H9 (cell line): ENCODE data around the gene OR6J1. TPM values are rescaled to one million over a fixed set of nuclear protein-coding genes. Genes with fewer than 3 reads are reported as not detected.

Experiments
- DNase-seq: peaks from one replicate; pipeline ENCODE4 v3.0.0-alpha.2; 2017
- H2AFZ ChIP-seq: one replicate; pipeline ENCODE4 v1.6.1; 2013; ENCODE audit warnings: mild to moderate bottlenecking, low read length, control low read depth, moderate library complexity
- H2AK5ac ChIP-seq: 2 replicates; pipeline ENCODE4 v1.6.1; 2013; ENCODE audit warnings: low read length, control low read depth, mixed read lengths; ENCODE audit not compliant: insufficient read length
- H2BK120ac ChIP-seq: one replicate; pipeline ENCODE4 v1.6.1; 2013; ENCODE audit warnings: low read depth, mild to moderate bottlenecking, low read length, control low read depth, inconsistent platforms; ENCODE audit not compliant: poor library complexity, severe bottlenecking
- H2BK12ac ChIP-seq: 2 replicates; pipeline ENCODE4 v1.6.1; 2013; ENCODE audit warnings: low read length, control low read depth, mixed read lengths, low read depth; ENCODE audit not compliant: insufficient read length
- H2BK15ac ChIP-seq: 2 replicates; pipeline ENCODE4 v1.6.1; 2013; ENCODE audit warnings: low read depth, low read length, control low read depth
- H2BK20ac ChIP-seq: one replicate; pipeline ENCODE4 v1.6.1; 2013; ENCODE audit warnings: low read depth, mild to moderate bottlenecking, low read length, control low read depth, inconsistent platforms; ENCODE audit not compliant: poor library complexity, severe bottlenecking
- H2BK5ac ChIP-seq: 2 replicates; pipeline ENCODE4 v1.6.1; 2013; ENCODE audit warnings: low read length, control low read depth, mixed read lengths; ENCODE audit not compliant: insufficient read length
- H3K14ac ChIP-seq: 2 replicates; pipeline ENCODE4 v1.6.1; 2013; ENCODE audit warnings: low read length, control low read depth; ENCODE audit not compliant: insufficient read depth
- H3K18ac ChIP-seq: 2 replicates; pipeline ENCODE4 v1.6.1; 2013; ENCODE audit warnings: low read depth, mild to moderate bottlenecking, mixed read lengths, low read length, control low read depth; ENCODE audit not compliant: insufficient read length
- H3K23ac ChIP-seq: 2 replicates; pipeline ENCODE4 v1.6.1; 2013; ENCODE audit warnings: low read length, control low read depth, mixed read lengths, low read depth; ENCODE audit not compliant: insufficient read length
- H3K23me2 ChIP-seq: 2 replicates; pipeline ENCODE4 v1.6.1; 2013; ENCODE audit warnings: low read depth, mild to moderate bottlenecking, mixed read lengths, low read length, control low read depth; ENCODE audit not compliant: insufficient read length, poor library complexity, severe bottlenecking
- H3K27ac ChIP-seq: 2 replicates; pipeline ENCODE4 v1.5.1; 2013; ENCODE audit warnings: low read length, control low read depth, mixed read lengths, low read depth; ENCODE audit not compliant: insufficient read length
- H3K27me3 ChIP-seq: 2 replicates; pipeline ENCODE4 v1.6.1; 2013; ENCODE audit warnings: low read length, control low read depth, inconsistent platforms; ENCODE audit not compliant: insufficient read depth
- H3K4ac ChIP-seq: 2 replicates; pipeline ENCODE4 v1.6.1; 2013; ENCODE audit warnings: low read depth, mild to moderate bottlenecking, control low read depth, inconsistent platforms, low read length, moderate library complexity
- H3K4me1 ChIP-seq: 2 replicates; pipeline ENCODE4 v1.6.1; 2013; ENCODE audit warnings: low read length, control low read depth, inconsistent platforms; ENCODE audit not compliant: insufficient read depth
- H3K4me2 ChIP-seq: 2 replicates; pipeline ENCODE4 v1.6.1; 2013; ENCODE audit warnings: low read length, control low read depth, mixed read lengths; ENCODE audit not compliant: insufficient read length, insufficient read depth
- H3K56ac ChIP-seq: 2 replicates; pipeline ENCODE4 v1.6.1; 2013; ENCODE audit warnings: low read depth, mild to moderate bottlenecking, mixed read lengths, low read length, control low read depth; ENCODE audit not compliant: insufficient read length
- H3K79me1 ChIP-seq: 2 replicates; pipeline ENCODE4 v1.6.1; 2013; ENCODE audit warnings: low read depth, mild to moderate bottlenecking, moderate library complexity, low read length, control low read depth, inconsistent platforms; ENCODE audit not compliant: insufficient read depth, poor library complexity, severe bottlenecking
- H3K79me2 ChIP-seq: 2 replicates; pipeline ENCODE4 v1.6.1; 2013; ENCODE audit warnings: low read length, control low read depth, inconsistent platforms; ENCODE audit not compliant: insufficient read depth
- H3K9ac ChIP-seq: 2 replicates; pipeline ENCODE4 v1.6.1; 2013; ENCODE audit warnings: low read length, control low read depth, mixed read lengths; ENCODE audit not compliant: insufficient read length; ENCODE audit errors: extremely low read depth
- H3K9me3 ChIP-seq: one replicate; pipeline ENCODE4 v1.6.1; 2013; ENCODE audit warnings: low read depth, low read length, inconsistent platforms; ENCODE audit not compliant: control insufficient read depth
- H3T11ph ChIP-seq: one replicate; pipeline ENCODE4 v1.6.1; 2013; ENCODE audit warnings: mild to moderate bottlenecking, low read length, control low read depth, inconsistent platforms
- H4K20me1 ChIP-seq: one replicate; pipeline ENCODE4 v1.6.1; 2013; ENCODE audit not compliant: control insufficient read depth, insufficient read length, insufficient read depth
- H4K5ac ChIP-seq: 2 replicates; pipeline ENCODE4 v1.6.1; 2013; ENCODE audit warnings: low read depth, mild to moderate bottlenecking, mixed read lengths, low read length, control low read depth; ENCODE audit not compliant: insufficient read length
- H4K8ac ChIP-seq: replicated peaks from 2 replicates; pipeline ENCODE4 v1.6.1; 2013; ENCODE audit warnings: low read length, control low read depth, mixed read lengths, low read depth; ENCODE audit not compliant: insufficient read length
- H4K91ac ChIP-seq: 2 replicates; pipeline ENCODE4 v1.6.1; 2013; ENCODE audit warnings: low read depth, mild to moderate bottlenecking, moderate library complexity, mixed read lengths, low read length, control low read depth; ENCODE audit not compliant: insufficient read length
- H3K27ac Mint-ChIP-seq, 3 experiments: 2 replicates in 2 of 3; 3 replicates in 1 of 3; pipeline ENCODE4 v1.8.0; 2020 to 2021; ENCODE audit warnings: mixed read lengths in 3 of 3, mild to moderate bottlenecking in 1 of 3, moderate library complexity in 1 of 3
- H3K27me3 Mint-ChIP-seq: 2 replicates; pipeline ENCODE4 v1.8.0; 2021; ENCODE audit warnings: low read depth, mild to moderate bottlenecking, moderate library complexity, mixed read lengths
- H3K36me3 Mint-ChIP-seq, 3 experiments: 2 replicates in 2 of 3; 3 replicates in 1 of 3; pipeline ENCODE4 v1.8.0; 2020 to 2021; ENCODE audit warnings: low read depth in 3 of 3, mixed read lengths in 3 of 3; ENCODE audit not compliant: insufficient read depth in 1 of 3
- H3K4me1 Mint-ChIP-seq, 2 experiments: 2 replicates each; pipeline ENCODE4 v1.8.0; 2020; ENCODE audit warnings: mixed read lengths in 2 of 2
- H3K4me3 Mint-ChIP-seq, 2 experiments: 2 replicates in 1 of 2; 3 replicates in 1 of 2; pipeline ENCODE4 v1.8.0; 2020 to 2021; ENCODE audit warnings: mild to moderate bottlenecking in 2 of 2, mixed read lengths in 2 of 2, moderate library complexity in 1 of 2
- H3K9me3 Mint-ChIP-seq, 2 experiments: 2 replicates in 1 of 2; 3 replicates in 1 of 2; pipeline ENCODE4 v1.8.0; 2020; ENCODE audit warnings: mild to moderate bottlenecking in 2 of 2, mixed read lengths in 2 of 2, moderate library complexity in 1 of 2
- WGBS: extraction: QIAGEN DNeasy Blood & Tissue Kit; methylation state at CpG from one replicate; pipeline ENCODE4 v1.1.7; 2013; ENCODE audit warnings: missing lambda C conversion rate, low lambda C conversion rate, mixed read lengths; ENCODE audit not compliant: insufficient read length; ENCODE audit errors: extremely low coverage; 5-methylcytosine and 5-hydroxymethylcytosine counted together
- total RNA-seq: library from RNA; stranded (reverse); gene quantifications from 2 replicates; pipeline ENCODE4 v1.2.1, GENCODE V29; 2021
- TF ChIP-seq, protein P1 (sequence below): fragments of 200-600 bp; sonication (generic); conservative IDR thresholded peaks from 3 replicates; pipeline ENCODE4 v1.8.0; 2021; ENCODE audit warnings: antibody characterized with exemption, mild to moderate bottlenecking

Gene OR6J1
- total RNA-seq, 1 experiment from 2014 or later: not detected

DNA sequence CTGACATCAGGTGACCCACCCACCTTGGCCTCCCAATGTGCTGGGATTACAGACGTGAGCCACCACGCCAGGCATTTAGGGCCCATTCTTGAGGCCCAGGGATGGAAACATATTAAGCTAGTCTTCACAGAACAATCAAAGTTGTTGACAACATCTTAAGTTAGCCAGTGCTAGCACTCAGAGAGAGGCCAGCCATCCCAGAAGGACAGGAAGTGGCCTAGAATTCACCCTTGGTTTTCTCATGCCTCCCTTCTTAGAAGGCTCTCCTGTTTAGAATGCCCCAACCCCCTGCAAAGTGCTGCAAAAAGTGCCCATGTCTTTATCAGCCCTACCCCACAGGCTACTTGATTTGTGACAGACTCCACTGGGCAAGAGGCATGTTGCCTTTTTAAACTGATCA lies 12.1 kb upstream of the OR6J1 start:
- Histone ChIP-seq H3K23ac (no peak overlapping the region), H2BK15ac (no peak overlapping the region), H2BK5ac (no peak overlapping the region), H3K79me2 (no peaks in the 10 kb centered on the region), H3K9ac (no peak overlapping the region), H3K4ac (no peak overlapping the region), H3K4me1 (no peaks in the 10 kb centered on the region), H2AK5ac (no peak overlapping the region), H2AFZ (no peak overlapping the region), H4K20me1 (no peaks in the 10 kb centered on the region), H3K23me2 (no peaks in the 10 kb centered on the region), H3K14ac (no peak overlapping the region), H3T11ph (no peak overlapping the region), H4K8ac (no peak overlapping the region), H3K4me2 (no peak overlapping the region), H2BK20ac (no peak overlapping the region), H3K9me3 (no peaks in the 10 kb centered on the region), H4K91ac (no peak overlapping the region), H3K56ac (no peak overlapping the region), H3K27ac (no peak overlapping the region), H3K18ac (no peak overlapping the region), H3K79me1 (no peaks in the 10 kb centered on the region), H2BK12ac (no peak overlapping the region), H3K27me3 (no peaks in the 10 kb centered on the region), H4K5ac (no peak overlapping the region), H2BK120ac (no peak overlapping the region)
- Mint-ChIP-seq H3K9me3 (no peaks in the 10 kb centered on the region), H3K4me3 (no peak overlapping the region; a peak in 1 of 5 replicates), H3K27me3 (no peaks in the 10 kb centered on the region; the same call in 1 of the 2 replicates), H3K36me3 (no peaks in the 10 kb centered on the region), H3K4me1 (peaks cover 3 to 8% of the 10 kb centered on the region in 2 experiments), H3K27ac (no peak overlapping the region)
- TF ChIP-seq, protein P1, sequence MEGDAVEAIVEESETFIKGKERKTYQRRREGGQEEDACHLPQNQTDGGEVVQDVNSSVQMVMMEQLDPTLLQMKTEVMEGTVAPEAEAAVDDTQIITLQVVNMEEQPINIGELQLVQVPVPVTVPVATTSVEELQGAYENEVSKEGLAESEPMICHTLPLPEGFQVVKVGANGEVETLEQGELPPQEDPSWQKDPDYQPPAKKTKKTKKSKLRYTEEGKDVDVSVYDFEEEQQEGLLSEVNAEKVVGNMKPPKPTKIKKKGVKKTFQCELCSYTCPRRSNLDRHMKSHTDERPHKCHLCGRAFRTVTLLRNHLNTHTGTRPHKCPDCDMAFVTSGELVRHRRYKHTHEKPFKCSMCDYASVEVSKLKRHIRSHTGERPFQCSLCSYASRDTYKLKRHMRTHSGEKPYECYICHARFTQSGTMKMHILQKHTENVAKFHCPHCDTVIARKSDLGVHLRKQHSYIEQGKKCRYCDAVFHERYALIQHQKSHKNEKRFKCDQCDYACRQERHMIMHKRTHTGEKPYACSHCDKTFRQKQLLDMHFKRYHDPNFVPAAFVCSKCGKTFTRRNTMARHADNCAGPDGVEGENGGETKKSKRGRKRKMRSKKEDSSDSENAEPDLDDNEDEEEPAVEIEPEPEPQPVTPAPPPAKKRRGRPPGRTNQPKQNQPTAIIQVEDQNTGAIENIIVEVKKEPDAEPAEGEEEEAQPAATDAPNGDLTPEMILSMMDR: no peak
- no peak for DNase-seq
- no CpG with 5 or more reads among the region's 2 CpGs for WGBS
